Measurements from ENCODE around the gene ASIC2.
"Not testable (repeated sequence)": the region's sequence is repeated elsewhere in the genome, so short reads cannot be mapped to it uniquely, and the experiment has no call there.

ASIC2 gene

GRCh38 chr17:33019161-33019890, 273.8 kb downstream of the ASIC2 start:
- no peak for DNase-seq (ENCODE audit: low read depth)

GRCh38 chr17:33017366-33017765, 275.7 kb downstream of the ASIC2 start:
- no peak for DNase-seq (ENCODE audit: low read depth)

GRCh38 chr17:33016920-33017319, 276.2 kb downstream of the ASIC2 start:
- DNase-seq (ENCODE audit: low read depth) = no peak

- DNase-seq (ENCODE audit: low read depth) = no peak
These were observed 277.3 kb downstream of the ASIC2 start for GRCh38 chr17:33015716-33016346.

GRCh38 chr17:33014751-33015150, 278.3 kb downstream of the ASIC2 start:
- no peak for DNase-seq (ENCODE audit: low read depth)

- no peak for DNase-seq (ENCODE audit: low read depth)
These were observed 279.3 kb downstream of the ASIC2 start for GRCh38 chr17:33013596-33014375.

- DNase-seq (ENCODE audit: low read depth) = no peak
These were observed 280.5 kb downstream of the ASIC2 start for GRCh38 chr17:33012522-33013033.

- no peak for DNase-seq (ENCODE audit: low read depth)
These were observed 283.5 kb downstream of the ASIC2 start for GRCh38 chr17:33009636-33010035.

GRCh38 chr17:33007186-33007585, 285.9 kb downstream of the ASIC2 start:
- DNase-seq (ENCODE audit: low read depth) = no peak

GRCh38 chr17:33002246-33002645, 290.8 kb downstream of the ASIC2 start:
- DNase-seq (ENCODE audit: low read depth) = no peak

GRCh38 chr17:32998887-32999228, 294.2 kb downstream of the ASIC2 start:
- DNase-seq (ENCODE audit: low read depth) = no peak

- DNase-seq (ENCODE audit: low read depth) = peak; percentile 45
These were observed 294.8 kb downstream of the ASIC2 start for GRCh38 chr17:32998111-32998886.

- DNase-seq (ENCODE audit: low read depth) = no peak
These were observed 297.6 kb downstream of the ASIC2 start for GRCh38 chr17:32995416-32996045.

- no peak for DNase-seq (ENCODE audit: low read depth)
These were observed 299.1 kb downstream of the ASIC2 start for GRCh38 chr17:32993977-32994376.

GRCh38 chr17:32992321-32993033, 300.6 kb downstream of the ASIC2 start:
- no peak for DNase-seq (ENCODE audit: low read depth)

- DNase-seq (ENCODE audit: low read depth) = no peak
These were observed 304.5 kb downstream of the ASIC2 start for GRCh38 chr17:32988481-32989101.

GRCh38 chr17:32987868-32988267, 305.2 kb downstream of the ASIC2 start:
- not testable (repeated sequence) for DNase-seq (ENCODE audit: low read depth)

- not testable (repeated sequence) for DNase-seq (ENCODE audit: low read depth)
These were observed 305.7 kb downstream of the ASIC2 start for GRCh38 chr17:32987453-32987805.

- DNase-seq (ENCODE audit: low read depth) = no peak
These were observed 307.9 kb downstream of the ASIC2 start for GRCh38 chr17:32985050-32985756.

- DNase-seq (ENCODE audit: low read depth) = not testable (repeated sequence)
These were observed 311.5 kb downstream of the ASIC2 start for GRCh38 chr17:32981611-32982010.
